Astrocyte (in vitro differentiated cells and primary cell): ENCODE results near the gene NPTX2. TPM values are rescaled to one million over a fixed set of nuclear protein-coding genes. Genes with fewer than 3 reads are reported as not detected.

Experiments used
- DNase-seq: peaks from one replicate; pipeline ENCODE4 v3.0.0-alpha.2; 2010; ENCODE audit warnings: low read depth
- FAIRE-seq: peaks from 2 replicates; lab custom pipeline; 2011; peaks lifted over from hg19 to GRCh38; lab: Jason Lieb, UNC
- H2AFZ ChIP-seq: 2 replicates; pipeline ENCODE4 v1.6.0; 2012; ENCODE audit warnings: low read depth, low read length, inconsistent platforms
- H3K27ac ChIP-seq: 2 replicates; pipeline ENCODE4 v1.5.1; 2011; ENCODE audit warnings: low read depth, low read length, inconsistent platforms
- H3K27me3 ChIP-seq: 2 replicates; pipeline ENCODE4 v1.6.0; 2011; ENCODE audit warnings: low read length, inconsistent platforms; ENCODE audit not compliant: insufficient read depth
- H3K36me3 ChIP-seq: 2 replicates; pipeline ENCODE4 v1.5.1; 2011; ENCODE audit warnings: low read length, inconsistent platforms; ENCODE audit not compliant: insufficient read depth
- H3K4me1 ChIP-seq: 2 replicates; pipeline ENCODE4 v1.5.1; 2011; ENCODE audit warnings: low read length, inconsistent platforms; ENCODE audit not compliant: insufficient read depth
- H3K4me2 ChIP-seq: 2 replicates; pipeline ENCODE4 v1.6.0; 2012; ENCODE audit warnings: low read length, inconsistent platforms
- H3K4me3 ChIP-seq: 2 replicates; pipeline ENCODE4 v1.5.1; 2011; ENCODE audit warnings: low read depth, mild to moderate bottlenecking, low read length, inconsistent platforms; ENCODE audit not compliant: insufficient read depth
- H3K79me2 ChIP-seq: 2 replicates; pipeline ENCODE4 v1.6.0; 2012; ENCODE audit warnings: mild to moderate bottlenecking, low read length, inconsistent platforms; ENCODE audit not compliant: insufficient read depth
- H3K9ac ChIP-seq: 2 replicates; pipeline ENCODE4 v1.6.0; 2012; ENCODE audit warnings: mild to moderate bottlenecking, low read length, inconsistent platforms
- H3K9me3 ChIP-seq: 2 replicates; pipeline ENCODE4 v1.5.1; 2012; ENCODE audit warnings: low read depth, mild to moderate bottlenecking, low read length, inconsistent platforms; ENCODE audit not compliant: insufficient read depth
- H4K20me1 ChIP-seq: 2 replicates; pipeline ENCODE4 v1.6.0; 2012; ENCODE audit warnings: low read length, inconsistent platforms; ENCODE audit not compliant: insufficient read depth
- H3K27ac Mint-ChIP-seq: one replicate; pipeline ENCODE4 v1.8.0; 2021; ENCODE audit warnings: mild to moderate bottlenecking, mixed read lengths; ENCODE audit not compliant: unreplicated experiment
- H3K27me3 Mint-ChIP-seq: one replicate; pipeline ENCODE4 v1.8.0; 2021; ENCODE audit warnings: low read depth, mixed read lengths; ENCODE audit not compliant: unreplicated experiment
- H3K36me3 Mint-ChIP-seq: one replicate; pipeline ENCODE4 v1.8.0; 2021; ENCODE audit warnings: low read depth, mixed read lengths; ENCODE audit not compliant: unreplicated experiment
- H3K4me1 Mint-ChIP-seq: one replicate; pipeline ENCODE4 v1.8.0; 2021; ENCODE audit warnings: low read depth, mixed read lengths; ENCODE audit not compliant: unreplicated experiment
- H3K4me3 Mint-ChIP-seq: one replicate; pipeline ENCODE4 v1.8.0; 2021; ENCODE audit warnings: mild to moderate bottlenecking, moderate library complexity, mixed read lengths; ENCODE audit not compliant: unreplicated experiment
- H3K9me3 Mint-ChIP-seq: one replicate; pipeline ENCODE4 v1.8.0; 2021; ENCODE audit warnings: mild to moderate bottlenecking, mixed read lengths; ENCODE audit not compliant: unreplicated experiment
- EZH2 ChIP-seq: IDR thresholded peaks from 2 replicates; pipeline ENCODE4 v1.6.1; 2012; ENCODE audit warnings: mild to moderate bottlenecking, low read length, inconsistent platforms; ENCODE audit not compliant: insufficient read depth
- total RNA-seq: library from RNA; stranded (reverse); gene quantifications from 2 replicates; pipeline ENCODE4 v1.2.1, GENCODE V29; 2021
- TF ChIP-seq, protein P1 (sequence below): IDR thresholded peaks from 2 replicates; pipeline ENCODE4 v1.5.1; 2011; ENCODE audit warnings: low read depth, mild to moderate bottlenecking, inconsistent platforms, low read length, moderate library complexity; ENCODE audit not compliant: insufficient read depth

NPTX2 gene
- total RNA-seq, 1 donor from 2014 or later, result 2.4 TPM

DNA sequence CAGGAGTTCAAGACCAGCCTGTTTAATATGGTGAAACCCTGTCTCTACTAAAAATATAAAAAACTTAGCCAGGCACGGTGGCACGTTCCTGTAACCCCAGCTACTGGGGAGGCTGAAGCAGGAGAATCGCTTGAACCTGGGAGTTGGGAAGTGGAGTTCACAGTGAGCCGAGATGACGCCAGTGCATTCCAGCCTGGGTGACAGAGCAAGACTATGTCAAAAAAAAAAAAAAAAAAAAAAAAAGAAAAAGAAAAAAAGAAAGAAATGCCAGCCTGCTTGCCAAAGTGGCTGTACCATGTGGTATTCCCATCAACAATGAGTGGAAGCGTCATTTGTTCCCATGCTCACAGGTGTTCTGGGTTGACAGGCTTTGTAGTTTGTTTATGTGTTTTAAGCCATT is 43.3 kb upstream of the NPTX2 start:
- Mint-ChIP-seq H3K27me3 (peaks cover 4% of the 10 kb centered on the region), H3K27ac (no peak overlapping the region), H3K36me3 (no peaks in the 10 kb centered on the region), H3K4me1 (peaks cover 8% of the 10 kb centered on the region), H3K9me3 (peaks cover 26% of the 10 kb centered on the region), H3K4me3 (no peak overlapping the region)
- no peaks in the 10 kb centered on the region for H4K20me1 ChIP-seq
- H3K4me2 ChIP-seq, result no peak overlapping the region
- H3K27me3 ChIP-seq, result no peaks in the 10 kb centered on the region
- H3K4me3 ChIP-seq, result no peak overlapping the region
- no peak overlapping the region for H3K9ac ChIP-seq
- no peaks in the 10 kb centered on the region for H3K9me3 ChIP-seq
- H3K36me3 ChIP-seq, result no peaks in the 10 kb centered on the region
- H3K27ac ChIP-seq, result no peak overlapping the region
- DNase-seq (no peak), FAIRE-seq (no peak)
- peaks cover 6% of the 10 kb centered on the region for H3K4me1 ChIP-seq
- H2AFZ ChIP-seq, result no peak overlapping the region
- no peaks in the 10 kb centered on the region for H3K79me2 ChIP-seq
- TF ChIP-seq, protein P1, sequence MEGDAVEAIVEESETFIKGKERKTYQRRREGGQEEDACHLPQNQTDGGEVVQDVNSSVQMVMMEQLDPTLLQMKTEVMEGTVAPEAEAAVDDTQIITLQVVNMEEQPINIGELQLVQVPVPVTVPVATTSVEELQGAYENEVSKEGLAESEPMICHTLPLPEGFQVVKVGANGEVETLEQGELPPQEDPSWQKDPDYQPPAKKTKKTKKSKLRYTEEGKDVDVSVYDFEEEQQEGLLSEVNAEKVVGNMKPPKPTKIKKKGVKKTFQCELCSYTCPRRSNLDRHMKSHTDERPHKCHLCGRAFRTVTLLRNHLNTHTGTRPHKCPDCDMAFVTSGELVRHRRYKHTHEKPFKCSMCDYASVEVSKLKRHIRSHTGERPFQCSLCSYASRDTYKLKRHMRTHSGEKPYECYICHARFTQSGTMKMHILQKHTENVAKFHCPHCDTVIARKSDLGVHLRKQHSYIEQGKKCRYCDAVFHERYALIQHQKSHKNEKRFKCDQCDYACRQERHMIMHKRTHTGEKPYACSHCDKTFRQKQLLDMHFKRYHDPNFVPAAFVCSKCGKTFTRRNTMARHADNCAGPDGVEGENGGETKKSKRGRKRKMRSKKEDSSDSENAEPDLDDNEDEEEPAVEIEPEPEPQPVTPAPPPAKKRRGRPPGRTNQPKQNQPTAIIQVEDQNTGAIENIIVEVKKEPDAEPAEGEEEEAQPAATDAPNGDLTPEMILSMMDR, result no peak
- no peak for TF ChIP-seq EZH2

DNA sequence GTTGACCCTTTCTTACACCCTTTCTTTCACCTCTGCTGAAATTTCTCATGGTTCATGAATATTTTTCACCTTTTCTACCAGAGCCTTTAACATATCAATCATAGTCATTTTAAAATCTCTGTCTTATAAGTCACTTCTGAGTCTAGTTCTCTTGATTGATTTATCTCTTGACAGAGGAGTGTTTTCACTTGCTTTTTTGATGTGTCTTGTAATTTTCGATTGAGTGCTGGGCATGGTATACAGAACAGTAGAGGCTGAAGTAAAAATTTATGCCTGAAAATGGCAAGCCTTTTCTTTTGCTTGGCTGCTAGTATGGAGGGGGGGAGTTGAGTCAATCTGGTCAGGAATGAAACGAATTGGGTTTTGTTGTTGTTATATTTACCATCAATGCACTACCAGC is 41.2 kb upstream of the NPTX2 start:
- Histone ChIP-seq H2AFZ (no peak overlapping the region), H3K4me1 (no peaks in the 10 kb centered on the region), H3K9me3 (no peaks in the 10 kb centered on the region), H4K20me1 (no peaks in the 10 kb centered on the region), H3K4me2 (no peak overlapping the region), H3K4me3 (no peak overlapping the region), H3K79me2 (no peaks in the 10 kb centered on the region), H3K36me3 (no peaks in the 10 kb centered on the region), H3K27ac (no peak overlapping the region), H3K27me3 (no peaks in the 10 kb centered on the region), H3K9ac (no peak overlapping the region)
- no peaks in the 10 kb centered on the region for H3K36me3 Mint-ChIP-seq
- TF ChIP-seq, protein P1, result no peak
- TF ChIP-seq EZH2, result no peak
- no peak for DNase-seq
- no peak overlapping the region for H3K4me3 Mint-ChIP-seq
- peaks cover 6% of the 10 kb centered on the region for H3K27me3 Mint-ChIP-seq
- no peak overlapping the region for H3K27ac Mint-ChIP-seq
- H3K9me3 Mint-ChIP-seq, result peaks cover 26% of the 10 kb centered on the region
- peaks cover 8% of the 10 kb centered on the region for H3K4me1 Mint-ChIP-seq
- no peak for FAIRE-seq

DNA sequence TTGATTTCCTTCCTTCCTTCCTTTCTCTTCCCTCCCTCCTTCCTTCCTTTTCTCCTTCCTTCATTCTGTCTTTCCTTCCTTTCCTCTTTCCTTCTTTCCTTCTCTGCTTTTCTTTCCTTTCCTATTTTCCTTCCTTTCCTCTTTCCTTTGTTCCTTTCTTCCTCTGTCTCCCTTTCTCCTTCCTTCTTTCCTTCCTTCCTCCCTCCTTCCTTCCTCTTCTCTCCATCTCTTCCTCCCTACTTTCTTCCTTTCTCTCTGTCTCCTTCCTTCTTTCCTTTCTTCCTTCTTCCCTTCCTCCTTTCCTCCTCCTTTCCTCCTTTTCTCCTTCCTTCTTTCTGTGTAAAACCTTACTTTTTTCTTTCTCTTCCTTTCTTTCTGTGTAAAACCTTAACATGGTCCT is 32.3 kb upstream of the NPTX2 start:
- Mint-ChIP-seq H3K27ac (no peak overlapping the region), H3K27me3 (peaks cover 32% of the 10 kb centered on the region), H3K4me3 (no peak overlapping the region), H3K36me3 (no peaks in the 10 kb centered on the region), H3K4me1 (no peaks in the 10 kb centered on the region), H3K9me3 (peaks cover 7% of the 10 kb centered on the region)
- H3K79me2 ChIP-seq, result no peaks in the 10 kb centered on the region
- no peak for TF ChIP-seq EZH2
- TF ChIP-seq, protein P1, result no peak
- H4K20me1 ChIP-seq, result no peaks in the 10 kb centered on the region
- H3K9me3 ChIP-seq, result peaks cover under 1% of the 10 kb centered on the region
- no peak for FAIRE-seq
- H3K27me3 ChIP-seq, result no peaks in the 10 kb centered on the region
- H3K9ac ChIP-seq, result no peak overlapping the region
- no peak overlapping the region for H3K4me3 ChIP-seq
- H3K36me3 ChIP-seq, result no peaks in the 10 kb centered on the region
- H3K4me2 ChIP-seq, result no peak overlapping the region
- H3K27ac ChIP-seq, result no peak overlapping the region
- H2AFZ ChIP-seq, result no peak overlapping the region
- no peak for DNase-seq
- H3K4me1 ChIP-seq, result no peaks in the 10 kb centered on the region
